HL-60 (cell line): ENCODE results near the gene BRSK1.

Experiments used
- DNase-seq, 2 experiments: peaks; one replicate each; pipeline ENCODE4 v3.0.0-alpha.2; 2010 to 2020; ENCODE audit warnings: low read depth in 1 of 2, low spot score in 1 of 2
- H3K27ac ChIP-seq: fragments of 250-450 bp; sonication (Bioruptor Pico); replicated peaks from 2 replicates; pipeline ENCODE4 v1.5.1; 2020; ENCODE audit warnings: mild to moderate bottlenecking, moderate library complexity
- H3K27me3 ChIP-seq: fragments of 250-450 bp; sonication (Bioruptor Pico); 2 replicates; pipeline ENCODE4 v1.5.1; 2021; ENCODE audit warnings: mild to moderate bottlenecking, moderate library complexity; ENCODE audit not compliant: insufficient read depth, poor library complexity, severe bottlenecking
- H3K4me3 ChIP-seq: replicated peaks from 2 replicates; pipeline ENCODE4 v1.5.1; 2011; ENCODE audit warnings: mild to moderate bottlenecking, control low read depth, low read length; ENCODE audit not compliant: insufficient read depth
- CTCF ChIP-seq: IDR thresholded peaks from one replicate; pipeline ENCODE4 v1.5.1; 2011; ENCODE audit warnings: low read length, control low read depth, inconsistent platforms; ENCODE audit not compliant: insufficient read depth
- GABPA ChIP-seq: IDR thresholded peaks from 2 replicates; pipeline ENCODE4 v1.6.1; 2012; ENCODE audit warnings: low read depth
- POLR2AphosphoS5 ChIP-seq: IDR thresholded peaks from 2 replicates; pipeline ENCODE4 v1.6.1; 2012; ENCODE audit warnings: low read depth
- SPI1 ChIP-seq: IDR thresholded peaks from 2 replicates; pipeline ENCODE4 v1.6.1; 2012; ENCODE audit warnings: low read depth, mild to moderate bottlenecking, borderline replicate concordance
- TF ChIP-seq, protein P1 (sequence below): IDR thresholded peaks from 2 replicates; pipeline ENCODE4 v1.6.1; 2012; ENCODE audit warnings: low read depth; ENCODE audit not compliant: insufficient replicate concordance

The BRSK1 gene

GRCh38 chr19:55305983-55306562 is 22.3 kb downstream of the BRSK1 start:
- DNase-seq = no peak
- TF ChIP-seq POLR2AphosphoS5 (no peak), GABPA (no peak), SPI1 (no peak), CTCF (no peak)
- TF ChIP-seq, protein P1, sequence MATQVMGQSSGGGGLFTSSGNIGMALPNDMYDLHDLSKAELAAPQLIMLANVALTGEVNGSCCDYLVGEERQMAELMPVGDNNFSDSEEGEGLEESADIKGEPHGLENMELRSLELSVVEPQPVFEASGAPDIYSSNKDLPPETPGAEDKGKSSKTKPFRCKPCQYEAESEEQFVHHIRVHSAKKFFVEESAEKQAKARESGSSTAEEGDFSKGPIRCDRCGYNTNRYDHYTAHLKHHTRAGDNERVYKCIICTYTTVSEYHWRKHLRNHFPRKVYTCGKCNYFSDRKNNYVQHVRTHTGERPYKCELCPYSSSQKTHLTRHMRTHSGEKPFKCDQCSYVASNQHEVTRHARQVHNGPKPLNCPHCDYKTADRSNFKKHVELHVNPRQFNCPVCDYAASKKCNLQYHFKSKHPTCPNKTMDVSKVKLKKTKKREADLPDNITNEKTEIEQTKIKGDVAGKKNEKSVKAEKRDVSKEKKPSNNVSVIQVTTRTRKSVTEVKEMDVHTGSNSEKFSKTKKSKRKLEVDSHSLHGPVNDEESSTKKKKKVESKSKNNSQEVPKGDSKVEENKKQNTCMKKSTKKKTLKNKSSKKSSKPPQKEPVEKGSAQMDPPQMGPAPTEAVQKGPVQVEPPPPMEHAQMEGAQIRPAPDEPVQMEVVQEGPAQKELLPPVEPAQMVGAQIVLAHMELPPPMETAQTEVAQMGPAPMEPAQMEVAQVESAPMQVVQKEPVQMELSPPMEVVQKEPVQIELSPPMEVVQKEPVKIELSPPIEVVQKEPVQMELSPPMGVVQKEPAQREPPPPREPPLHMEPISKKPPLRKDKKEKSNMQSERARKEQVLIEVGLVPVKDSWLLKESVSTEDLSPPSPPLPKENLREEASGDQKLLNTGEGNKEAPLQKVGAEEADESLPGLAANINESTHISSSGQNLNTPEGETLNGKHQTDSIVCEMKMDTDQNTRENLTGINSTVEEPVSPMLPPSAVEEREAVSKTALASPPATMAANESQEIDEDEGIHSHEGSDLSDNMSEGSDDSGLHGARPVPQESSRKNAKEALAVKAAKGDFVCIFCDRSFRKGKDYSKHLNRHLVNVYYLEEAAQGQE = no peak
- Histone ChIP-seq H3K4me3 (no peak overlapping the region), H3K27me3 (no peaks in the 10 kb centered on the region), H3K27ac (no peak overlapping the region)

GRCh38 chr19:55306712-55307111 is 22.9 kb downstream of the BRSK1 start:
- TF ChIP-seq POLR2AphosphoS5 = no peak
- TF ChIP-seq, protein P1 = no peak
- TF ChIP-seq CTCF = no peak
- no peak for TF ChIP-seq SPI1
- no peak for TF ChIP-seq GABPA
- no peak for DNase-seq
- H3K4me3 ChIP-seq = no peak overlapping the region
- no peaks in the 10 kb centered on the region for H3K27me3 ChIP-seq
- H3K27ac ChIP-seq = no peak overlapping the region

DNA sequence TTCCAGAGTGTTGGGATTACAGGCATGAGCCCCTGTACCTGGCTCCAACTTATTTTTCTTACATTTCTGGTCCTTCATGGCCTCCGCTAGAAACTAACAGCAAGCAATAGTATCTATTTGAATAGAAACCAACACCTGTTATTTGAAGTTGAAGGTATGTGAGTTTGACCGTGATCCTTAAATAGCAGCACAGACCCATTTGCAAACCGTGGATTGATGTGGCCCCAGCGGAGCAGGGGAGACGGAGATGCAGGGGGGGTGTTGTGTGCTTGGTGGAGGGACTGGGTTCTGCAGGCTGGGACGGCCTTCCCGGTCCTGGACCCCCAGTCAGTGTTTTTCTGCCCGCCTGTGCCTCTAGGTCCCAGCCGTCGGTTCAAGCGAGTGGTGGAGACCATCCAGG is 24.5 kb downstream of the BRSK1 start:
- Histone ChIP-seq H3K27me3 (no peaks in the 10 kb centered on the region), H3K27ac (no peak overlapping the region), H3K4me3 (no peak overlapping the region)
- no peak for TF ChIP-seq CTCF
- no peak for DNase-seq

DNA sequence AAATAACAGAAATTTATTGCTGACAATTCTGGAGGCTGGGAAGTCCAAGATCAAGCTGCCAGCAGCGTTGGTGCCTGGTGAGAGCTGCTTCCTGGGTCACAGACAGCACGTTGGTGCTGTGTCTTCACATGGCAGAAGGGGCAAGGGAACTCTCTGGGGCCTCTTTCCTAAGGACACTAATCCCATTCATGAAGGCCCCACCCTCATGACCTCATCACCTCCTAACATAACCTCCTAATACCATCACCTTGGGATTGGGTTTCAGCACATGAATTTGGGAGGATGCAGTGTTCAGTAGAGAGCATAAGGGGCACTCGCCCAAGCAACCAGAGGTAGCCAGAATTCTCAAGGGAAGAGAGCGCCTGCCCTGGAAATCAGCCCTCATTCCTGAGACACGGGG is 25.7 kb downstream of the BRSK1 start:
- TF ChIP-seq, protein P1 = no peak
- TF ChIP-seq SPI1 = no peak
- TF ChIP-seq POLR2AphosphoS5 = no peak
- no peak for TF ChIP-seq GABPA
- no peak for TF ChIP-seq CTCF
- H3K27ac ChIP-seq = no peak overlapping the region
- H3K27me3 ChIP-seq = no peaks in the 10 kb centered on the region
- H3K4me3 ChIP-seq = no peak overlapping the region
- no peak for DNase-seq
